Endothelial cell (in vitro differentiated cells): ENCODE measurements around the gene ILF3. TPM values are rescaled to one million over a fixed set of nuclear protein-coding genes. Genes with fewer than 3 reads are reported as not detected.
A peak's percentile ranks its signal among the peaks of the same experiment; 100 is the strongest.

ENCODE experiments used
- DNase-seq: peaks from one replicate; pipeline ENCODE4 v3.0.0; 2021; ENCODE audit warnings: low spot score
- H3K27ac Mint-ChIP-seq: one replicate; pipeline ENCODE4 v1.8.0; 2021; ENCODE audit warnings: mixed read lengths, inconsistent platforms; ENCODE audit not compliant: unreplicated experiment
- H3K27me3 Mint-ChIP-seq: one replicate; pipeline ENCODE4 v1.8.0; 2021; ENCODE audit warnings: mild to moderate bottlenecking, moderate library complexity, mixed read lengths, inconsistent platforms; ENCODE audit not compliant: unreplicated experiment
- H3K36me3 Mint-ChIP-seq: one replicate; pipeline ENCODE4 v1.8.0; 2021; ENCODE audit warnings: mild to moderate bottlenecking, low read depth, mixed read lengths, inconsistent platforms; ENCODE audit not compliant: unreplicated experiment
- H3K4me1 Mint-ChIP-seq: one replicate; pipeline ENCODE4 v1.8.0; 2021; ENCODE audit warnings: mild to moderate bottlenecking, mixed read lengths, inconsistent platforms; ENCODE audit not compliant: unreplicated experiment
- H3K4me3 Mint-ChIP-seq: one replicate; pipeline ENCODE4 v1.8.0; 2021; ENCODE audit warnings: mild to moderate bottlenecking, mixed read lengths, inconsistent platforms; ENCODE audit not compliant: unreplicated experiment
- H3K9me3 Mint-ChIP-seq: one replicate; pipeline ENCODE4 v1.8.0; 2021; ENCODE audit warnings: mixed read lengths, inconsistent platforms; ENCODE audit not compliant: unreplicated experiment
- CTCF ChIP-seq: fragments of 200-600 bp; sonication (generic); IDR thresholded peaks from one replicate; pipeline ENCODE4 v1.5.0; 2021; ENCODE audit warnings: antibody characterized with exemption; ENCODE audit not compliant: unreplicated experiment
- total RNA-seq: library from RNA; stranded (reverse); fragmentation: NEBNext Ultra II Directional; extraction: Animal tissue kit (Norgen Biotek cat#: 25700); gene quantifications from one replicate; pipeline ENCODE4 v1.2.1, GENCODE V29; 2021; ENCODE audit not compliant: unreplicated experiment

The ILF3 gene
- total RNA-seq, 1 donor from 2014 or later: 330 TPM

- H3K27ac Mint-ChIP-seq: no peak overlapping the region
- H3K4me1 Mint-ChIP-seq: no peaks in the 10 kb centered on the region
- TF ChIP-seq CTCF: no peak
- H3K27me3 Mint-ChIP-seq: peaks cover 2% of the 10 kb centered on the region
- DNase-seq: no peak
- H3K9me3 Mint-ChIP-seq: no peaks in the 10 kb centered on the region
- no peak overlapping the region for H3K4me3 Mint-ChIP-seq
- H3K36me3 Mint-ChIP-seq: peaks cover 42% of the 10 kb centered on the region
Observed at GRCh38 chr19:10677751-10678150, 23.6 kb downstream of the ILF3 start.

DNA sequence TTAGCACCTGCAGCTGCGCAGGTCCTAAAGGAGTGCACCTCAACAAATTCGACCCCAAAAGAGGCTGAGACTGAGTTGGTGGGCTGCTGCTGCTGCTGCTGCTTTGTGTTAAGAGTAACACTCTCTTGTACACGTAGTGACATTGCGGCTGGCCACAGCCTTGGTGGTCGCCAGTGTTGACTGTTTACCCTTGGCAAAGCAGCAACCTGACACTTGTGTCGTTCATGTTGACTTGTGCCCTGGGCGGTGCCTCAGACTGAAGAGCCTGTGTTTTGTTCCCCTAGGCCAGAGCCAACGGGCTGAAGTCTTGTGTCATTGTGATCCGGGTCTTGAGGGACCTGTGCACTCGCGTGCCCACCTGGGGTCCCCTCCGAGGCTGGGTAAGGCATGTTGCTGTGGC lies 24.7 kb downstream of the ILF3 start:
- peaks cover 36% of the 10 kb centered on the region for H3K36me3 Mint-ChIP-seq
- no peak for DNase-seq
- H3K4me1 Mint-ChIP-seq: no peaks in the 10 kb centered on the region
- no peak overlapping the region for H3K4me3 Mint-ChIP-seq
- H3K27me3 Mint-ChIP-seq: peaks cover 3% of the 10 kb centered on the region
- H3K9me3 Mint-ChIP-seq: no peaks in the 10 kb centered on the region
- TF ChIP-seq CTCF: no peak
- no peak overlapping the region for H3K27ac Mint-ChIP-seq

- H3K4me1 Mint-ChIP-seq: no peaks in the 10 kb centered on the region
- H3K27me3 Mint-ChIP-seq: peaks cover 3% of the 10 kb centered on the region
- peaks cover 45% of the 10 kb centered on the region for H3K36me3 Mint-ChIP-seq
- DNase-seq: no peak
- no peaks in the 10 kb centered on the region for H3K9me3 Mint-ChIP-seq
- H3K27ac Mint-ChIP-seq: no peak overlapping the region
- TF ChIP-seq CTCF: no peak
- no peak overlapping the region for H3K4me3 Mint-ChIP-seq
Observed at GRCh38 chr19:10679743-10680142, 25.6 kb downstream of the ILF3 start.

DNA sequence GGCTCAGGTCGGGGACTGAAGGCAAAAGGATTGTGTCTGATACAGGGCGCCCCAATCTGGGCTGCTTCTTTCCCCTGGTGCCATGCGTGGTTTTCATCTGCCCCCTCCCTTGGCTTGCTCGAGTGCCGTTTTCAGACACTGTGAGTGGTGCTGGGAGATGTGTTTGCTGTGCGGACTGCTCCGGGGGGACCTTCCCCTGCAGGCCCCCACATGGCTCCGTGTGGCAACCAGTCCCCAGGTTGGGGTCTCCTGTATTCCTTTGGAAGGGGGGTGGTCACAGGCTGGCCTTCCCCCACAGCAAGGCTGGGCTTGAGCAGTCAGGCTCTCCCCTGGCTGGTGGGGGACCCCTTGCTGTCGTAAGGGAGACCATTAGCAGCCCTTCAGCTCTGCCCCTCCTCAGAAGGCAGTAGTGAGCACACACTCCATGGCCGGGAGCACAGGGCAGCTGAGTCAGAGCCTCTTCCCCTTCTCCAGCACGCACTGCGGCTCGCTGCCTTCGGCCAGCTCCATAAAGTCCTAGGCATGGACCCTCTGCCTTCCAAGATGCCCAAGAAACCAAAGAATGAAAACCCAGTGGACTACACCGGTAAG lies 26.5 kb downstream of the ILF3 start:
- no peak overlapping the region for H3K27ac Mint-ChIP-seq

DNA sequence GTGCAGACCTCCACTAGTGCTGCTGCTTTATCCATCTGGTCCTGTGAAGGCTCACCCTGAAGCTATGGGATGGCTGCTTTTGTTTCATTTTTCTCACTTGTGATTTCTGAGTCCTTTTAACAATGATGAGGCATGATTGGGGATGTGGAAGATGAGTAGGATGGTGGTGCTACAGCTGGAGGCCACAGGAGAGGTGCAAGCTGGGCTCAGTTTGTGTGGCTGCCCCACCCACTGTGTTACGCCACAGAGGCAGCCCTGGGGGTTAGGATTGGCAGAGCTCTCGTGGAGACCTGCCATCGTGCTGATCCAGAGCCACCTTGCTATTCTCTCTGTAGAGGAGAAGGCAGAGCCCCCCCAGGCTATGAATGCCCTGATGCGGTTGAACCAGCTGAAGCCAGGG lies 27.5 kb downstream of the ILF3 start:
- no peaks in the 10 kb centered on the region for H3K4me1 Mint-ChIP-seq
- H3K9me3 Mint-ChIP-seq: no peaks in the 10 kb centered on the region
- DNase-seq: no peak
- TF ChIP-seq CTCF: no peak
- no peak overlapping the region for H3K4me3 Mint-ChIP-seq
- H3K27me3 Mint-ChIP-seq: peaks cover 5% of the 10 kb centered on the region
- no peak overlapping the region for H3K27ac Mint-ChIP-seq
- H3K36me3 Mint-ChIP-seq: peaks cover 50% of the 10 kb centered on the region

More for the DNA sequence above, 26.5 kb downstream of the ILF3 start:
- Mint-ChIP-seq H3K4me1 (no peaks in the 10 kb centered on the region), H3K9me3 (no peaks in the 10 kb centered on the region), H3K4me3 (peak overlapping the region; percentile 77), H3K36me3 (peaks cover 48% of the 10 kb centered on the region), H3K27me3 (peaks cover 3% of the 10 kb centered on the region)
- TF ChIP-seq CTCF: no peak
- DNase-seq: no peak
